Sciatic nerve (tissue), 2 donors: ENCODE results near the gene PCBP3. TPM values are rescaled to one million over a fixed set of nuclear protein-coding genes. Genes with fewer than 3 reads are reported as not detected.

Experiments used
- ATAC-seq: fragments of 200-7000 bp; cut with Tn5 transposase; one replicate; pipeline ENCODE4 v1.9.1; 2020; ENCODE audit warnings: mild to moderate bottlenecking, moderate library complexity
- DNase-seq: peaks from one replicate; pipeline ENCODE4 v3.0.0-alpha.2; 2020; ENCODE audit warnings: low spot score
- intact Hi-C: fragments of 100-400 bp; cut with DNase I; formaldehyde crosslinking; loops from one replicate; pipeline ENCODE4 v1.14.2; 2022
- total RNA-seq: library from RNA; stranded (reverse); fragmentation: NEBNext Ultra II Directional; extraction: Animal tissue kit (Norgen Biotek cat#: 25700); gene quantifications from one replicate; pipeline ENCODE4 v1.2.1, GENCODE V29; 2021
- donor health status: DM: no; HTN: no; CAD: no.
- donor health status: DM: no; HTN: no; CAD: no.

Gene PCBP3
- total RNA-seq, 1 donor from 2014 or later = 14.1 TPM

- DNase-seq = no peak
- ATAC-seq = no peak
- intact Hi-C loops = no loop called here
Observed at GRCh38 chr21:45898028-45898350, 254.5 kb downstream of the PCBP3 start.

DNA sequence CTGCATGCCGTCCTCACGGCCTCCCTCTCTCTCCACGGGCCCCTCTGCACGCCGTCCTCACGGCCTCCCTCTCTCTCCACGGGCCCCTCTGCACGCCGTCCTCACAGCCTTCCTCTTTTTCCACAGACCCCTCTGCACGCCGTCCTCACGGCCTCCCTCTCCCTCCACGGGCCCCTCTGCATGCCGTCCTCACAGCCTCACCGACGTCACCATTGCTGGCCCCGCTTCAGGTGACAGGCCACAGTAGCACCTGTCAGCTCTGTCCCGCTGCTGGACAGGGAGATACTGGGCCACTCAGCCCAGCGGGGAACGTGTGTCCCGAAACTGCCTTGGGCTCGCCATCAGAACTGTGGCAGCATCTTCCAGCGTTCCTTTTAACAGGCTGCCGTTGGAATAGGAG, 255.3 kb downstream of the PCBP3 start:
- ATAC-seq (no peak), DNase-seq (no peak)
- intact Hi-C loops = no loop called here

DNA sequence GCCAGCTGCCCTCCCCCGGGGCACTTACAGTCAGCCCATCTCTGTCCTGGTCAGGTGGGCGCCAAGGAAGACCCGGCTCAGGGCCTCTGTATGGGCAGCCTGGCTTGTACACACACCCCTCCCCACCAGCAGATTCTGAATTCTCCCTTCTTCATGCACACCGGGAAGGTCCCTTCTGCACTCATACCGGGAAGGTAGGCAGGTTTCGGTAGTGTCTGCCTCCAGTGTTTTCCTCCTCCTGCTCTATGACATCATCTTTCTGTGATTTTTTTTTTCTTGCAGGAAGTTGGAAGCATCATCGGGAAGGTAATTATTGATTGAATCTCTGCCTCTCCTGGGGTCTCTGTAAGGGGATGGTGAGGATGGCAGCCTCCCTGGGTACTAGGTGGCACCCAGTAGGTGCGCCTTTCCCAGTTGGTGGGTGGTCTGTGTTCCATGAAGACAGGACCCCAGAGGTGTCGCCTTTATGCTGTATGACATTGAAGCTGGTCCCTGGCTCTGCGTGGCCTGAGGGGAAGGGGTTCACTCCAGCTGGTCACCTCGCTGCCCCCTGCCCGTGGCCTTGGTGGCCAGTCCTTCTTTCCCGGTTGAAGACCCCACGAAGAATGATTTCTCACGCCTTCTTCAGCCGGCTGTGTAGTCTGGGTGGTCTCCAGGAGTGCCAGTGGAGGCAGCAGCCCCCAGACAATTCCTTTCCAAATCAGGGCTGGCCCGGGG, 255.9 kb downstream of the PCBP3 start:
- DNase-seq (no peak), ATAC-seq (no peak)
- intact Hi-C loops = no loop called here

GRCh38 chr21:45900034-45900868, 256.7 kb downstream of the PCBP3 start:
- no peak for DNase-seq
- no peak for ATAC-seq
- intact Hi-C loops = no loop called here

GRCh38 chr21:45901061-45901690, 257.7 kb downstream of the PCBP3 start:
- intact Hi-C loops = no loop called here
- DNase-seq = no peak
- ATAC-seq = no peak

GRCh38 chr21:45902292-45902995, 258.9 kb downstream of the PCBP3 start:
- ATAC-seq (no peak), DNase-seq (peak; percentile 48)
- intact Hi-C loops = no loop called here

GRCh38 chr21:45905196-45905595, 261.7 kb downstream of the PCBP3 start:
- ATAC-seq = no peak
- DNase-seq = no peak
- intact Hi-C loops = no loop called here

GRCh38 chr21:45906196-45906805, 262.8 kb downstream of the PCBP3 start:
- ATAC-seq (no peak), DNase-seq (no peak)
- intact Hi-C loops = no loop called here

- DNase-seq = no peak
Observed at GRCh38 chr21:45906859-45907258, 263.3 kb downstream of the PCBP3 start.

DNA sequence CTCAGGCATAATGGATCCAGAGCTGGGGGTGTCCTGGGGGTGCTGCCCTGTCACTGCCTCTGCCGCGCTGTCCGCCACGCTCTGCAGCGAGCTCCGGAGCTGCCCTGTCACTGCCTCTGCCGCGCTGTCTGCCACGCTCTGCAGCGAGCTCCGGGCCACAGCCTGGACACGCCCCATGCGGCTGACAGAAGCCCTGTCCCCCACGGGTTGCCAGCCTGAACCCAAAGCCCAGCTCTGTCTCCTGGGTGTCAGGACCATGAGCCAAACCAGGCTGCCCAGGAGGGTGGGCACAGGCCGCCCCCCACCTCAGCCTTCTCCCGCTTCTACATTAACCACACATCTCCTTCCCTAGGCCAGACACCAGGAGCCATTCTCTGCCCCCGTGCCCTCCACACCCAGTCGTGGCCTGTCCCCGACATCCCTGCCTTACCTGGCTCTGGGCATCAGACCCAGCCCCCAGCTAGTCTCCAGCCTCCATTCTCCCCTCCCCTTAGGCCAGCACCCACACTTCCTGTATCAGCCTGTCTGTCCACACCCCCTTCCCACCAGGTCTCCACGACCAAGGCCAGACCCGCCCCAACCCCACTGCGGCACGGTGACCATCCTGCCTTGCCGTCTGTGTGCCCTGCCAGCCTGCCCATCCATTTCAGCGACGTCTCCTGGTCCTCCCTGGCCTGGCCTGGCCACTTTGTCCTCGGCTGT, 265.2 kb downstream of the PCBP3 start:
- DNase-seq (no peak), ATAC-seq (no peak)
- intact Hi-C loops = no loop called here

More at GRCh38 chr21:45906859-45907258, 263.3 kb downstream of the PCBP3 start:
- no peak for ATAC-seq
- intact Hi-C loops = no loop called here

DNA sequence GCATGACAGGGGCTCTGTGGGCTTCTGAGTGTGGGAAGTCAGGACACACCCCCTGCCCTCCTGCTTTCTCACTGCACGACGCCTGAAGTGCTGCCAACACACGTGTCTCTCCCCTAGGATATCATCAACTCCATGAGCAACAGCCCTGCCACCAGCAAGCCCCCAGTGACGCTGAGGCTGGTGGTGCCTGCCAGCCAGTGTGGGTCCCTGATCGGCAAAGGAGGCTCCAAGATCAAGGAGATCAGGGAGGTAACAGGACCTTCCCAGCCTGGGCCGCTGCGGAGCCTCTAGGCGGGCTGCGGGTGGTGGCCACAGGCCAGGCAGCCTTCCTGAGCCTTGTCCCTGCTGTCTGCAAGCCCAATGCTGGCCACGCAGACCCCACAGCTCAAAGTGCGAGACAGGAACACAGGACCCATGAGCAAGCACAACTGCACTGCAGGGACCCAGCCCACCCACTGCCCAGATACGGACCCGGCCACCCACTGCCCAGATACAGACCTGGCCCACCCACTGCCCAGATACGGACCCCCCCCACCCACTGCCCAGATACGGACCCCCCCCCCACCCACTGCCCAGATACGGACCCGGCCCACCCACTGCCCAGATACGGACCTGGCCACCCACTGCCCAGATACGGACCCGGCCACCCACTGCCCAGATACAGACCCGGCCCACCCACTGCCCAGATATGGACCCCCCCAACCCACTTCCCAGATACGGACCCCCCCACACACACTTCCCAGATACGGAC, 265.9 kb downstream of the PCBP3 start:
- intact Hi-C loops = no loop called here
- ATAC-seq = no peak
- no peak for DNase-seq

GRCh38 chr21:45910155-45910547, 266.6 kb downstream of the PCBP3 start:
- DNase-seq = no peak
- intact Hi-C loops = no loop called here
- no peak for ATAC-seq

DNA sequence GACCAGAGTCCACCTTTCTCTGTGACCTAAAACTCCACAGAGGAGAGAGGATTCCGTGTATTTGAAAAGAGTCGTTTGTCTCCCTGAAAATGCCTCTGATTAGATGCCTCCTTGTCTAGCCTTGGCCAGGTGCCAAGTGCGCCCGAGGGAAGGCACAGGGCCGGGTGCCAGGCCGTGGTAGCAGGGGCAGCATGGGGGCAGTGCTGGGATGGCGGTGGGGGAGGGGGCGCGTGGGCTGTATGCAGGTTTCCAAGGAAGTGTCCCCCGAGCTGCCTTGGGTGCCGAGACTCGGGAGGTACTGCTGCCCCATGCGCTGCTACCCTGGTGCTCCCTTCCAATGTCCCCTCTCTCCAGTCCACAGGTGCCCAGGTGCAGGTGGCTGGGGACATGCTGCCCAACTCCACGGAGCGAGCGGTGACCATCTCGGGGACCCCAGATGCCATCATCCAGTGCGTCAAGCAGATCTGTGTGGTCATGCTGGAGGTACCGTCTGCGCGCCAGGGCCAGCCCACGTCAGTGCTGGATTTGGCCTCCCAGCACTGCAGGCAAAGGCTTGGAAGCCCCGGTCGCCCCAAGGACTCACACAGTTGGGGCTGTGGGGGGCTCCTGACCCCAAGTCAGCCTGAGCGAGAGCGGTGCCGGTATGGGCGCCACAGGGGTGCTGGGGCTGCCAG, 267.2 kb downstream of the PCBP3 start:
- DNase-seq (no peak), ATAC-seq (no peak)
- intact Hi-C loops = no loop called here

GRCh38 chr21:45911806-45912325, 268.3 kb downstream of the PCBP3 start:
- intact Hi-C loops = no loop called here
- DNase-seq (no peak), ATAC-seq (no peak)

- intact Hi-C loops = no loop called here
- ATAC-seq = no peak
- no peak for DNase-seq
Observed at GRCh38 chr21:45912611-45913417, 269.3 kb downstream of the PCBP3 start.

- ATAC-seq (no peak), DNase-seq (no peak)
- intact Hi-C loops = no loop called here
Observed at GRCh38 chr21:45913418-45913765, 269.9 kb downstream of the PCBP3 start.
